ENCODE data around the gene CRB2.

CRB2 gene

GRCh38 chr9:123354806-123355508 lies 1.0 kb upstream of the CRB2 start:
- Histone ChIP-seq H3K27me3 (ENCODE audit: control insufficient read depth, insufficient read depth, low read length) (no peaks in the 10 kb centered on the region), H3K9ac (ENCODE audit: low read length) (no peak overlapping the region), H3K4me1 (ENCODE audit: control insufficient read depth, insufficient read depth, low read length) (no peaks in the 10 kb centered on the region)

DNA sequence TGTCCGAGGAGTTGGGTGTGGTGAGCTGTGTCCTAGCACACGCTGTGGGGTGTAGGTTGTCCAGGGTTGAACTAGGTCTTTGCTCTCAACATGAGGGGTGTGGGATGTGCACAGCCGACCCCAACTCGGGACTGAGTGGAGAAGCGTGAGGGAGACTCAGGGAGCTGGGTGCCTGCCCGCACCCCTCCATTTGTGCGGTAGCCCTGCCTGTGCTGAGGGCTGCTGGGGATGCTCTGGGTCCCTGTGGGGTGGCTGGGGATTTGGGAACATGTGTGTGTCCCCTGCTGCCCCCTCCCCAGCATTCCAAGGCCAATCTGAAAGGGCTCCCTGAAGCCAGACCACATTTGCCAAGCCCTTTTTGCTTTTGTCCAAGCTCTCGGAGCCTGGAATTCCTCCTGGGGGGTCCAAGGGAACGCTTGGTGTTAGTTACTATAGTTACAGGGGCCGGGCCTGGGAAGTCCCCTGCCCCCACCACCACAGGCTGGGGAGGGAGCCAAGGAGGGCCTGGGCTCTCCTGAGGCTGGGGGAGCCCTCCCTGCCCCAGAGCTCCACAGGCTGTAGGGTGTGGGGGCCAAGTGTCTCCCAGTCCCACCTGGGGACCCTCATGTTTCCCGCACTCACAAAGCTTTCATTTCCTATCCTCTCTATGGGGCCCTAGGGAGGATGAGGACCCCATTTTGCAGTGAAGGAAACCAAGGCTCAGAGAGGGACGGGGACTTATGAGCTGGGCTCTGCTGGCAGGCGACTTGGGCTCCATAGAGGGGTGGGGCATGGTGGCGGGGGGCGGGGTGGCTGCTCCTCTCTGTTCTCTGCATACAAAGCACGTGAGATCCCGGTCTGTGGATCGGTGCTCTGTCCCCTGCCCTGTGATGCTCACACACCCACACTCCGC lies 1.1 kb downstream of the CRB2 start:
- H3K4me1 ChIP-seq (ENCODE audit: control insufficient read depth, insufficient read depth, low read length) = no peaks in the 10 kb centered on the region
- no peak overlapping the region for H3K27ac ChIP-seq (ENCODE audit: low read depth, low read length)
- no peaks in the 10 kb centered on the region for H3K27me3 ChIP-seq (ENCODE audit: control insufficient read depth, insufficient read depth, low read length)
- no peaks in the 10 kb centered on the region for H3K36me3 ChIP-seq (ENCODE audit: control insufficient read depth, insufficient read depth, low read length)
- H3K9ac ChIP-seq (ENCODE audit: low read length) = no peak overlapping the region
- no peak overlapping the region for H3K4me3 ChIP-seq (ENCODE audit: low read length)

More at GRCh38 chr9:123354806-123355508, 1.0 kb upstream of the CRB2 start:
- Histone ChIP-seq H3K36me3 (ENCODE audit: control insufficient read depth, insufficient read depth, low read length) (no peaks in the 10 kb centered on the region), H3K4me3 (ENCODE audit: low read length) (no peak overlapping the region), H3K27ac (ENCODE audit: low read depth, low read length) (no peak overlapping the region)

DNA sequence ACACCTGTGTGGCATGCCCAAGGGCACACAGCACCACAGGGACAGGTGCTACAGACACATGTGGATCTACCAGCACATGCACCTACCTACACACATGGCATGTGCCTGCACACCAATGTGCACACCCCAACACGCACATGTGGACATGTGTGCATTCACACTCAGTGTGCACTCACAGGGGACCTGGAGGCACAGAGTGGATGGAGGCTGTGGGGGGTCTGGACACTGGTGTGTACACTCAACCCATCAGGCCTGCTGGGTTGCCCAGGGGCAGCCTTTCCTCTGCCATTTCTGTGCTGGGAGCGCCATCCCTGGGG lies 1.7 kb downstream of the CRB2 start:
- Histone ChIP-seq H3K27me3 (ENCODE audit: control insufficient read depth, insufficient read depth, low read length) (no peaks in the 10 kb centered on the region), H3K4me1 (ENCODE audit: control insufficient read depth, insufficient read depth, low read length) (no peaks in the 10 kb centered on the region)

GRCh38 chr9:123358181-123358905 lies 2.3 kb downstream of the CRB2 start:
- Histone ChIP-seq H3K4me3 (ENCODE audit: low read length) (no peak overlapping the region), H3K27me3 (ENCODE audit: control insufficient read depth, insufficient read depth, low read length) (no peaks in the 10 kb centered on the region), H3K27ac (ENCODE audit: low read depth, low read length) (no peak overlapping the region), H3K9ac (ENCODE audit: low read length) (no peak overlapping the region), H3K36me3 (ENCODE audit: control insufficient read depth, insufficient read depth, low read length) (no peaks in the 10 kb centered on the region), H3K4me1 (ENCODE audit: control insufficient read depth, insufficient read depth, low read length) (no peaks in the 10 kb centered on the region)

More for the DNA sequence above, 1.7 kb downstream of the CRB2 start:
- H3K36me3 ChIP-seq (ENCODE audit: control insufficient read depth, insufficient read depth, low read length) = no peaks in the 10 kb centered on the region
- no peak overlapping the region for H3K4me3 ChIP-seq (ENCODE audit: low read length)
- H3K9ac ChIP-seq (ENCODE audit: low read length) = no peak overlapping the region
- no peak overlapping the region for H3K27ac ChIP-seq (ENCODE audit: low read depth, low read length)

DNA sequence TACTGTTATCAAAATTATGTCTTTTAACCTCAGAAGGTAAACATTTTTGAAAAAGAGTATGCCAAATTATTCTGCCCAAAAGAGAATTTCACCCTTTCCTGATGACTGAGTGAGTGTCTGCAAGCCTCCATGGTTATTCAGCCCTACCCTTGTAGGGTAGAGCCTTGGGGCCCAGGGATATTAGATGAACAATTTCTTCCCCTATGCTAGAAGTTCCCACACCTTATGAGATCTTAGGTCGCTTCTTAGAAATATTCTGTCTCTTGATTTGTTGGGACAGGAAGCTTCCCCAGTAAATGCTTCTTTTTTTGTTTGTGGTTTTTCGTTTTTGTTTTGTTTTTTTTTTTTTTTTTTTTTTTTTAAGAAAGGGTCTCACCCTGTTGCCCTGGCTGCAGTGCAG lies 3.1 kb downstream of the CRB2 start:
- Histone ChIP-seq H3K27ac (ENCODE audit: low read depth, low read length) (no peak overlapping the region), H3K4me1 (ENCODE audit: control insufficient read depth, insufficient read depth, low read length) (no peaks in the 10 kb centered on the region), H3K9ac (ENCODE audit: low read length) (no peak overlapping the region), H3K4me3 (ENCODE audit: low read length) (no peak overlapping the region), H3K27me3 (ENCODE audit: control insufficient read depth, insufficient read depth, low read length) (peaks cover 2% of the 10 kb centered on the region), H3K36me3 (ENCODE audit: control insufficient read depth, insufficient read depth, low read length) (no peaks in the 10 kb centered on the region)

DNA sequence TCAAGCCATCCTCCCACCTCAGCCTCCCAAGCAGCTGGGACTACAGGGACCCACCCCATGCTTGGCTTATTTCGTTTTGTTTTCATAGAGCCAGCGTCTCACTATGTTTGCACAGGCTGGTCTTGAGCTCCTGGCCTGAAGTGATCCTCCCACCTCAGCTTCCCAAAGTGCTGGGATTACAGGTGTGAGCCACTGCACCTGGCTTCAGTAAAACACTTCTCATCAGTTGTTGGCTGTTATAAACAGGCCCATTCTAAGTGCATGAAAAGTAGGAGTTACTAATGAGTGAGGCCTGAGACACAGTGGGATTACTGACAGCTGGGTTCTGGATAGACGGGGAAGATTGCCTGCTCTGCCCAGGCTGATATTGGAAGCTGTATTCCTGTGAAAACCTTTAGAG lies 3.5 kb downstream of the CRB2 start:
- Histone ChIP-seq H3K9ac (ENCODE audit: low read length) (no peak overlapping the region), H3K36me3 (ENCODE audit: control insufficient read depth, insufficient read depth, low read length) (no peaks in the 10 kb centered on the region), H3K27ac (ENCODE audit: low read depth, low read length) (no peak overlapping the region), H3K4me3 (ENCODE audit: low read length) (no peak overlapping the region), H3K4me1 (ENCODE audit: control insufficient read depth, insufficient read depth, low read length) (no peaks in the 10 kb centered on the region), H3K27me3 (ENCODE audit: control insufficient read depth, insufficient read depth, low read length) (peaks cover 2% of the 10 kb centered on the region)

GRCh38 chr9:123360161-123361085 lies 4.4 kb downstream of the CRB2 start:
- Histone ChIP-seq H3K36me3 (ENCODE audit: control insufficient read depth, insufficient read depth, low read length) (no peaks in the 10 kb centered on the region), H3K4me1 (ENCODE audit: control insufficient read depth, insufficient read depth, low read length) (no peaks in the 10 kb centered on the region), H3K27me3 (ENCODE audit: control insufficient read depth, insufficient read depth, low read length) (peaks cover 2% of the 10 kb centered on the region), H3K27ac (ENCODE audit: low read depth, low read length) (no peak overlapping the region), H3K9ac (ENCODE audit: low read length) (no peak overlapping the region), H3K4me3 (ENCODE audit: low read length) (peak overlapping the region; percentile 7)

- Histone ChIP-seq H3K9ac (ENCODE audit: low read length) (no peak overlapping the region), H3K4me1 (ENCODE audit: control insufficient read depth, insufficient read depth, low read length) (no peaks in the 10 kb centered on the region), H3K36me3 (ENCODE audit: control insufficient read depth, insufficient read depth, low read length) (no peaks in the 10 kb centered on the region), H3K4me3 (ENCODE audit: low read length) (no peak overlapping the region), H3K27me3 (ENCODE audit: control insufficient read depth, insufficient read depth, low read length) (peaks cover 2% of the 10 kb centered on the region), H3K27ac (ENCODE audit: low read depth, low read length) (no peak overlapping the region)
Observed at GRCh38 chr9:123361086-123361730, 5.2 kb downstream of the CRB2 start.

GRCh38 chr9:123361731-123362510 lies 5.9 kb downstream of the CRB2 start:
- no peaks in the 10 kb centered on the region for H3K36me3 ChIP-seq (ENCODE audit: control insufficient read depth, insufficient read depth, low read length)
- no peak overlapping the region for H3K9ac ChIP-seq (ENCODE audit: low read length)
- H3K4me3 ChIP-seq (ENCODE audit: low read length) = no peak overlapping the region
- H3K27ac ChIP-seq (ENCODE audit: low read depth, low read length) = no peak overlapping the region
- H3K4me1 ChIP-seq (ENCODE audit: control insufficient read depth, insufficient read depth, low read length) = no peaks in the 10 kb centered on the region
- H3K27me3 ChIP-seq (ENCODE audit: control insufficient read depth, insufficient read depth, low read length) = peaks cover 2% of the 10 kb centered on the region

DNA sequence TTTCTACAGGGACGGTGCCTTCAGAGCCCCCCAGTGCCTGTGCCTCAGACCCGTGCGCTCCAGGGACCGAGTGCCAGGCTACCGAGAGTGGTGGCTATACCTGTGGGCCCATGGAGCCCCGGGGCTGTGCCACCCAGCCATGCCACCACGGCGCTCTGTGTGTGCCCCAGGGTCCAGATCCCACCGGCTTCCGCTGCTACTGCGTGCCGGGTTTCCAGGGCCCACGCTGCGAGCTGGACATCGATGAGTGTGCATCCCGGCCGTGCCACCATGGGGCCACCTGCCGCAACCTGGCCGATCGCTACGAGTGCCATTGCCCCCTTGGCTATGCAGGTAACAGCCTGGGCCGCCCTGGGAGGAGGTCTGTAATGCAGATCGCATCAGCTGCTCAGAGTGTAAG lies 6.9 kb downstream of the CRB2 start:
- Histone ChIP-seq H3K27me3 (ENCODE audit: control insufficient read depth, insufficient read depth, low read length) (peaks cover 4% of the 10 kb centered on the region), H3K9ac (ENCODE audit: low read length) (no peak overlapping the region), H3K27ac (ENCODE audit: low read depth, low read length) (no peak overlapping the region), H3K4me1 (ENCODE audit: control insufficient read depth, insufficient read depth, low read length) (no peaks in the 10 kb centered on the region), H3K4me3 (ENCODE audit: low read length) (no peak overlapping the region), H3K36me3 (ENCODE audit: control insufficient read depth, insufficient read depth, low read length) (no peaks in the 10 kb centered on the region)

- Histone ChIP-seq H3K4me3 (ENCODE audit: low read length) (no peak overlapping the region), H3K27me3 (ENCODE audit: control insufficient read depth, insufficient read depth, low read length) (peaks cover 7% of the 10 kb centered on the region), H3K36me3 (ENCODE audit: control insufficient read depth, insufficient read depth, low read length) (no peaks in the 10 kb centered on the region), H3K27ac (ENCODE audit: low read depth, low read length) (no peak overlapping the region), H3K4me1 (ENCODE audit: control insufficient read depth, insufficient read depth, low read length) (no peaks in the 10 kb centered on the region), H3K9ac (ENCODE audit: low read length) (no peak overlapping the region)
Observed at GRCh38 chr9:123364241-123364824, 8.3 kb downstream of the CRB2 start.

Measured in rectal smooth muscle tissue (tissue), 1 donor.